NCI-H526 treated with DMSO at 0.1 percent for 48 hours (cell line): ENCODE data around the gene THRA.

Experiments used
- DNase-seq: peaks from one replicate; lab custom pipeline; 2025; lab: John Stamatoyannopoulos, UW

Gene THRA

DNA sequence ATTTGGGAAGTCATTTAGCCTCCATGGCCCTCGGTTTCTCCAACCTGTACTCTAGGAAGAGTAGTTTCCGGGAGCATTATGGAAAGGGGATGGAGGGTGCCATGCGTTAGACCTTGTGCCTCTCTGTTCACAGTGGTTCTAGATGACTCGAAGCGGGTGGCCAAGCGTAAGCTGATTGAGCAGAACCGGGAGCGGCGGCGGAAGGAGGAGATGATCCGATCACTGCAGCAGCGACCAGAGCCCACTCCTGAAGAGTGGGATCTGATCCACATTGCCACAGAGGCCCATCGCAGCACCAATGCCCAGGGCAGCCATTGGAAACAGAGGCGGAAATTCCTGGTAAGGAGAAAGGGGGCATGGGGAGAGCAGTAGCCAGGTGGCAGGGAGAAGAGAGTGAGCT is 21.7 kb downstream of the THRA start:
- DNase-seq, result no peak

DNA sequence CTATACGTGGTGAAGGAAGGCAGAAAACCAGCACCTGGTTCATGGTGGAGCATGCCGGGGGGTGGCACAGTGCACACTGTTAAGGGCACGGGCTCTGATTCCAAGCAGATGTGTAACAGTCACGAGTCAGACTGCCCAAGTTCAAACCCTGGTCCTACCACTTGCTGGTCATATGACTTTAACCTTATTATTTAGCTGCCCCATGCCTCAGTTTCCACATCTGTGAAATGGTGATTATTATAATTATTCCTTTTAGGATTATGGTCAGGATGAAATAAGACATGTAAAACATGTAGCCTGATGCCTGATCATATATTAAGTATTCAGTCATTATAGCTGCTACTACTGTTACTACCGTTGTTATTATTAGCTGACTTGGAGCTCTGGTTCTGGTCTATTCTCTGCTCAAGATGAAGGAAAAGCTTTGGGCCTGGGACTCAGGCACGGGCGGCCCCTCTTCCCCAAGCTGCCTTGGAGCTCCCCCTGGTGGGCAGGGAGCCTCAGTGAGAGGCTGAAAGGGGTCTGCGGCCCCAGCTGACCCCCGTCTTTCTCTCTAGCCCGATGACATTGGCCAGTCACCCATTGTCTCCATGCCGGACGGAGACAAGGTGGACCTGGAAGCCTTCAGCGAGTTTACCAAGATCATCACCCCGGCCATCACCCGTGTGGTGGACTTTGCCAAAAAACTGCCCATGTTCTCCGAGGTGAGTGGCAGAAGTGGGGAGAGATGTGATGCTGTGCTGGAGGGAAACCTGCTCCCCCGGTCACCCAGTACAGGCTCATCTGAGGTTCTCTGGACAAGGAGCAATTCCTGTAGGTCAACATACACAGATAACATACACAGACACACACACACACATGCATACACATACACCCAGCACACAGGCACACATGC is 23.6 kb downstream of the THRA start:
- no peak for DNase-seq

DNA sequence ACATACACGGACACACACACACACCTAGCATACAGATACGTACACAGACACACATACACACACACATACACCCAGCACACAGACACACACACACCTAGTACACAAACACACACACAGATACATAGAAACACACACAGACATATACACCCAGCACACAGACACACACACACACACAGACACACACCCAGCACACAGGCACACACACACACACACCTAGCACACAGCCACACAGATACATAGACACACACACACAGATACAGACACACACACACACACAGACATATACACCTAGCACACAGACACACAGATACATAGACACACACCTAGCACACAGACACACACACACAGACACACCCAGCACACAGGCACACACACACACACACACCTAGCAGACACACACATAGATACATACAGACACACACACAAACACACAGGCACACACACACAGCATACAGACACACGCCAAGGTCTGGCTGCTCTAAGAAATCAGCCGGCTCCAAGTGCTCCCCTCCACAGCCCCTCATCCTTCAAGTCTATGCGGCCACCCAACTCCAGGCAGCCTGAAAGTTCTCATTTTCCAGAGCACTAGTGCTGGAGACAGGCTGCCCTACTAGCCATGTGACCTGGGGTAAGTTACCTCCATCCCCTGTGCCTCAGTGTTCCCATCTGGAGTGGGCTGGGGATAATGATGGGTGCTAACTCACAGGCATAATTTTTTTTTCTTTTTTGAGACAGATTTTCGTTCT is 24.5 kb downstream of the THRA start:
- DNase-seq, result no peak

DNA sequence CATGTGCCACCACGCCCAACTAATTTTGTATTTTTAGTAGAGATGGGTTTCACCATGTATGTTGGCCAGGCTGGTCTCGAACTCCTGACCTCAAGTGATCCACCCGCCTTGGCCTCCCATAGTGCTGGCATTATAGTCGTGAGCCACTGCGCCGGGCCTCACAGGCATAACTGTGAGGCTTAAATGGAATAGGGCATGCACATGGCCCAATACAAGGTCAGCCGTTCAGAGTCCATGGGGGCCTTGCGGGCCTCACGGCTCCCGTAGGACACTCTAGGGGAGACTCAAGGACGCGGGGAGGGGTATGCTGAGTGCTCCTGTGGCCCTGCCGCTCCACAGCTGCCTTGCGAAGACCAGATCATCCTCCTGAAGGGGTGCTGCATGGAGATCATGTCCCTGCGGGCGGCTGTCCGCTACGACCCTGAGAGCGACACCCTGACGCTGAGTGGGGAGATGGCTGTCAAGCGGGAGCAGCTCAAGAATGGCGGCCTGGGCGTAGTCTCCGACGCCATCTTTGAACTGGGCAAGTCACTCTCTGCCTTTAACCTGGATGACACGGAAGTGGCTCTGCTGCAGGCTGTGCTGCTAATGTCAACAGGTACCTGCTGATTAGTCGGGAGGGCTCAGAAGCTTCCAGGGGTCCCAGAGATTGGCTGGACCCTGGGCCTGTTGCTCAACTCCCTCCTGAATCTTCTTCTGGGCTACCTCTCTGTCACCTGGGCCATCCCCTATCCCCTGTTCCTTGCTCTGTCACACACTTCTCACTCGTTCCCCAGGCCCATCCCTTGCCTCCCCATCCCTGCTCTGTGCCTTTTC is 25.3 kb downstream of the THRA start:
- DNase-seq, result no peak

DNA sequence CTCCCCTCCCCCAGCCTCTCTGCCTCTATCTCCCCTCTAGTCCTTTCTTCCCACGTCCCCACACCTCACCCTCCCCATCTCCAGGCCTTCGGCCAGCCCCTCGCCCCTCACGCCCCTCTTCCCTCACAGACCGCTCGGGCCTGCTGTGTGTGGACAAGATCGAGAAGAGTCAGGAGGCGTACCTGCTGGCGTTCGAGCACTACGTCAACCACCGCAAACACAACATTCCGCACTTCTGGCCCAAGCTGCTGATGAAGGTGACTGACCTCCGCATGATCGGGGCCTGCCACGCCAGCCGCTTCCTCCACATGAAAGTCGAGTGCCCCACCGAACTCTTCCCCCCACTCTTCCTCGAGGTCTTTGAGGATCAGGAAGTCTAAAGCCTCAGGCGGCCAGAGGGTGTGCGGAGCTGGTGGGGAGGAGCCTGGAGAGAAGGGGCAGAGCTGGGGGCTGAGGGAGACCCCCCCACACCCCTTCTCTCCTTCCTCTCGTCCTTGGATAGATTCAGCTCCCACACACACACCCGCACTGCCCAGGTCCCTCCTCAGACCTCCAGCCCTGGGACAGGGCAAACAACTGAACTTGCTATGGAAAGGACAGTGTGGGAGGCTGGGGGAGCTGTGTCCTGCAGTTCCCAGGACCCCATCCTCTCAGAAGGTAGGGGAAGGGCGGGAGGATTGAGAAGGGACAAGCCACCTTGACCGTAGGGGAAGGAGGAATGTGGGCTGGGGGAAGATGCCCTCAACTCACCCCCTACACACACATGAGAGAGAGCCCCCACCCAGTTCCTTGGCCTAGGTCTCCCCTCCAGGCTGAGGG is 26.5 kb downstream of the THRA start:
- DNase-seq, result no peak

DNA sequence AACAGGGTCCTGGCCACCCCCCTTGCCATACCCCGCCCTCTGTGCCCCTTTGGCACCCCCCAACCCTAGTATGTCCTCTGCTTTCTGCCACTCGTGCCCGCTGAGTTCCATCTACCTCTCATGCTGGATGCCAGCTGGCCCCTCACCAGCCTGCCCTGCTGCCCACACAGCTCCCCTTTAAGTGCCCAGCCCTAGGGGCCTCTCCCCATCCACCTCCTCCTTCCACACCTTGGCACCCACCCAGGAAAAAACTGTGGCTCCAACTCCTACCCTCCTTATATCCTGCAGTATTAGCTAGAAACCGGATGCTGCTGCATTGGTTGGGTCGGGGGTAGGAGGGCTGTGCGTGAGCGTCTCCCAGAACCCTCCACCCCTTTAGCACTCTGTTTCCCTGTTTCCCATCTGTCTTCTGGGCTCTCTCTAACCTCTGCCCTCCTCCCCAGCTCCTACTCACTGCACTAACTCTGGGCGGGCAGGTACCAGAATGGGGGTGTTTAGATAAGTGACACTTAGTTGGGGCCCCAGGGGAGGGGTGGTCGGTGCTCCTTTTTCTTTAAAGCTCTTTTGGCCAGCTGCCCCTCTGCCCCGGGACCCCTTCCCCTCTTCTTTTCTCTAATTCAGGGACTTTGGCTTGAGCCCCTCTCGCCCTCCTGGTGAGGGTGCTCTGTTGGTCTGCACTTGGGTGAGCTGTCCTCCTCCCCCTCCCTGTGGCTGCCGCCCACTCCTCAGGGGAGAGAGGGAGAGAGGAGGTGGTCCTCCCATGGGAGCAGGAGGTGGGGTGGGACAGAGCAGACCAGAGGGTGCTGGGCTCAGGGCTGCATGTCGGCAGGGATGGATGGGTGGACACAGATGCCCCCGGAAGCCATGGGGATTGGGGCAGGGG is 27.7 kb downstream of the THRA start:
- no peak for DNase-seq

DNA sequence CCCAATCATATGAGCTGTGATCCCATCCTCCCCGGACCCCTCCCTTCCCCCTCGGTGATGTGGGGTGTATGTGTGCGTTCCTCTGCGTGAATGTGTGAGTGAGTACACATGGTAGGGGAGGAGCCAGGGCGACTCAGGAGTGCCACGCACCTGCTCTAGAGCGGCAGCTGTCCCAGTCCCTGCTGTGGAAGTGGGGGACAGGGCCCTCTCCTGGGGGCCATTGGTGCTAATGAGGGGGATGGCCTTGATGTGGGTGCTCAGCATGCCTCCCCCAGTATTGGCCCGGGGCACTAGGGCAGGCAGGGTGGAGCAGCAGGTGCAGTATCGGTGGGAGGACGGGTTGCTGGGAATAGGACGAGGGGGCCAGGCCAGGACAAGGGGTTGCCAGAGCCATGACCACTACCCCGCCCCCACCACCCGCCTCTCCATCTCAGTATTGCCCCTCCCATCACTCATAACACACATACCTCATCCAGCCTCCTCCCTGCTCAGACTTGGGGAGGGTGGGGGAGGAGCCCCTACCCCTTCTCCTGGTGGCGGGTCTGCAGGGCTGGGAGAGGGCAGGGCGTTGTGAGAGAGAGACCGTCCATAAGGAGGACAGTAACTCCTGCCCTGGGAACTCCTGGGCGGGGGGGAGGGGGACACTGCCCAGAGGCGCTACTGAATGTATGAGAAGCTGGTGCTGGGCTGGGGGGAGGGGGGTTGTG is 29.1 kb downstream of the THRA start:
- DNase-seq, result no peak

DNA sequence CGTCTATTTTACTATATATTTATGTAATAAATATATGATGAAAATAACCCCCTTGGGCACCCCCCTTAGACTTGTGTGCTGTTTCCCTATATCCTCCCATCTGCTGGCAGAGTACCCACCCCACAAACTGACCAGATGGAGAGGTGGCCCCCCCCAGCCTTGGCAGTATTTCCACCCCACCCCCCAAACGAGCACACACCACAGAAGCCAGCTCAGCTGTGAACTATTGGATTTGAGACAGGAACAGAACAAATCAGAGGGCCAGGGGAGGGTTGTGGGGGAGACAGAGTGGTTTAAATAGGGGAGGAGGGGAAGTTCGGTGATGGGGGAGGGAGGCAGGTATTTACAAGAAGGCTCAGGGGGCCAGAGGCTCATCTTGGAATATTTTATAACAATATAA is 29.8 kb downstream of the THRA start:
- no peak for DNase-seq

DNA sequence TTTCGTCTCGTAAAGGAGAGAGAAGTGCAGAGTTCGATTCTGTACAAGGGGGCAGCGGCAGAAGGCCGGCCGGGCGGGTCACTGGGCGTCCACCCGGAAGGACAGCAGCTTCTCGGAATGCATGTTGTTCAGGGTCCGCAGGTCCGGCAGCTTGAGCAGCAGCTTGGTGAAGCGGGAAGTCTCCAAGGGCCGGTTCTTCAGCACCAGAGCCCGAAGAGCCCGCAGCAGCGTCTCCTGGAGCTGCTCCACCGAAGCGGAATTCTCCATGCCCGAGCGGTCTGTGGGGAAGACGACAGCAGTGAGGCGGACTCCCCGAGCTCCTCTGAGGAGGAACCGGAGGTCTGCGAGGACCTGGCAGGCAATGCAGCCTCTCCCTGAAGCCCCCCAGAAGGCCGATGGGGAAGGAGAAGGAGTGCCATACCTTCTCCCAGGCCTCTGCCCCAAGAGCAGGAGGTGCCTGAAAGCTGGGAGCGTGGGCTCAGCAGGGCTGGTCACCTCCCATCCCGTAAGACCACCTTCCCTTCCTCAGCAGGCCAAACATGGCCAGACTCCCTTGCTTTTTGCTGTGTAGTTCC is 30.3 kb downstream of the THRA start:
- DNase-seq, result no peak

DNA sequence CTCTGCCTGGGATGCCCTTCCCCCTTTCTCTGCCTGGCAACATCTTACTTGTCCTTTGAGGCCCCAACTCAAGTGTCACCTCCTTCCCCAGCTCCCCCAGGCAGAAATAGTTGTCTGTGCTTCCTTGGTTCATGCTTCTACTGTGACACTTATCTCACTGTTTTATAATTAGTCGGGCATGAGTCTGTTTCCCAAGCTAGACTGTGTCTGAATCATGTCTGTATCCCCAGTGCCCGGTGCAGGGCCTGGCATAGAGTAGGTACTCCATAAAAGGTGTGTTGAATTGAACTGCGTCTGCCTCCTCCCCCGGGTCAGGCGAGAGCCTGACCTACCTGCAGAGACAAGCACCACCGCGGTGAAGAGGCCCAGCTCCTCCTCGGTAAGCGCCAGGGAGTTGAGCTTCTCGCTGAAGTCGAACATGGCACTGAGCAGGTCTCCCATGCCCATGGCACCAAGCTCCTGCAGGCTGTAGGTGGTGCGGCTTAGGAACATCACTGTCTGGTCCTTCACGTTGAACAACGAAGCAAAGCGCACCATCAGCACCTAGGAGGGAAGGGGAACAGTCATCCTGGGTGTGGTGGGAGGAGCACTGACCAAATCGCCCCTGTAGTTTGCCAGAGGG is 30.9 kb downstream of the THRA start:
- DNase-seq, result no peak

DNA sequence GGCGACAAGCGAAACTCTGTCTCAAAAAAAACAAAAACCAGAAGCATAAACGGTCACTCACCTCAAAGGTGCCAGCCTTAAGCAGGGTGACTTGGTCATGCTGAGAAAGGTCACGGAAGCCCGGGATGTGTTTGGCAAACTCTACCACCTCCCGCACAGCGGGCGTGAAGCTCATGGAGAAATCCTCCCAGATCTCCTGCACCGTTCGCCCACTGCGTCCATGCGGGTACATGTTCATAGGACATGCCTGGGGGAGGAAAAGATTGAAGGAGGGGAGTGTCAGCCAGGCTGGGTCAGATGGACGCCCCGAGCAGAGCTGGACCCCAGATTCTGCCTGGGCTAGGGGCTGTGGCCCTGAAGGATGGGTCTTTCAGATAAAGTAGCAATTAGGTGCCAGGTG is 32.1 kb downstream of the THRA start:
- no peak for DNase-seq

DNA sequence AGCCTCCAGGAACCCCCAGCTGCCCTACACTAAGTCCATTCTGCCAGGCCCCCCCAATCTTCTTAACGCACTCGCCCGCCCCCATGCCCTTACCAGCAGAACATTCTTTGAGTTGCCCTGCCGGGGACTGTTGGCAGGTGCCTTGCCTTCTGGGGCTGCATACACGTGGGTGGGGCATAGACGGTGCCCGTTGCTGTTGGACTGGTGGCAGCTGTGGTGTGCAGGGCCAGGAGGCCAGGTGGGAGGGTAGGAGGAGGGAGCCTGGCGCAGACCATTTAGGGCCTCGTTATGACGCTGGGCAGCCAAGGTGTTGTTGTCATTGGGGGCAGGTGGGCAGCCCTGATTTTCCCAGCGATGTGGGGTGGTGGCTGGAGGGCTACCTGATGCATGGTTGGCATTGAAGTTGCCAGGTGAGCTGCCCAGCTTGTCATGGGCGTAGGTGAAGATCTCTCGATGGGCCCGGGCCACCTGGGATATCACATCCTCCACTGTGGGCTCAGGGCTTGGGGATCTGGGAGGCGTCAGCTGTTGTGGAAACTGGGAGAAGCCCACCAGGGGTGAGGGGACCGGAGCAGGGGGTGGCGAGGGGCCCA is 32.7 kb downstream of the THRA start:
- no peak for DNase-seq

DNA sequence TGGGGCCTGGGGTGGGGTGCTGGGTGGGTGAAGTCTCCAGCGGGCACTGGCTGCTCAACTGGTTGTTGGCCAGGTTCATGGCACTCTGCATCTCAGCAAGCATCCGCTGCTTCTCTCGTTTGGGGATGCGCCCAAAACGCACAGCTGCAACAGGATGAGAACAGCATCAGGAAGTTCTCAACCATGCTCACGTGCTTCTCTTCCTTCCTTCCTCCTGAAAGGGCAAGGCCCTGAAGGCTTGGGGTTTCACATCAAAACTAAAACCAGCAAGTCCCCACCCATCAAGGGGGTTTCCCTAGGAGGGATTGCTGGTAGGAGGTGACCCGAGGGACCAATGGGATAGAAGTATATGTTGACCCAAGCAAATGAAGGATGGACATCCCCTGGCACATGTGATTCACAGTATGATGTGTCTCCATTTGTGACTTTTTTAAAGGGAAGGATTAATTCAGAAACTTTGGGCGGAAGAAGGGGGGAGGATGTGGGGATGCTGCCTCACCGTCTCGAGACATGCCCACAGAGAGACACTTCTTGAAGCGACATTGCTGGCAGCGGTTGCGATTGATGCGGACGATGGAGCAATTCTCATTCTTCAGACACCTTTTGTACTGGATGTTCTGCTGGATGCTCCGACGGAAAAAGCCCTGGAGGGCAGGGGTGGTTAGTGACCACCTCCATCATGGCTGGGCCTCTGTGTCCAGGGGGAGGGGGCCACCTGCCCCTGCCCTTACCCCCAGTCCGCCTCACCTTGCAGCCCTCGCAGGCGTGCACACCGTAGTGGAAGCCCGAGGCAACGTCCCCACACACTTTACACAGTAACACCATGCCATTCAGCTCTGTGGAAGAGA is 33.4 kb downstream of the THRA start:
- no peak for DNase-seq

DNA sequence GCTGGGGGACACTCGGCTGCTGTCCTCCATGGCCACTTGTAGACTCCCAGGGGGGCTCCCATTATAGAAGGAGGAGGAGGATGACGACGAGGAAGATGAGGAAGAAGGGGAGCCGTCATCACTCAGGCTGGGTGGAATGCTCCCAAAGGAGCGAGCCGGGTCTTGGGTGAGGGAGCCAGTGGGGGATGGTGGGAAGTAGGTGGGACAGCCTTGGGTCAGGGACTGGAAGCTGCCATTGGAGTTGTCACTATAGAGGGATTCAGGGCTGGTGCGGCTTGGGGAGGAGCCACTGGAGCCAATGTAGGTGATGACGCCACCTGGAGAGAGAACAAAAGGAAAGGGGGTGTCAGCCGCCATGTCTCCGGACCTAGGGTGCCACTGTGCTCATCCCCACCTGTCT is 34.3 kb downstream of the THRA start:
- no peak for DNase-seq

DNA sequence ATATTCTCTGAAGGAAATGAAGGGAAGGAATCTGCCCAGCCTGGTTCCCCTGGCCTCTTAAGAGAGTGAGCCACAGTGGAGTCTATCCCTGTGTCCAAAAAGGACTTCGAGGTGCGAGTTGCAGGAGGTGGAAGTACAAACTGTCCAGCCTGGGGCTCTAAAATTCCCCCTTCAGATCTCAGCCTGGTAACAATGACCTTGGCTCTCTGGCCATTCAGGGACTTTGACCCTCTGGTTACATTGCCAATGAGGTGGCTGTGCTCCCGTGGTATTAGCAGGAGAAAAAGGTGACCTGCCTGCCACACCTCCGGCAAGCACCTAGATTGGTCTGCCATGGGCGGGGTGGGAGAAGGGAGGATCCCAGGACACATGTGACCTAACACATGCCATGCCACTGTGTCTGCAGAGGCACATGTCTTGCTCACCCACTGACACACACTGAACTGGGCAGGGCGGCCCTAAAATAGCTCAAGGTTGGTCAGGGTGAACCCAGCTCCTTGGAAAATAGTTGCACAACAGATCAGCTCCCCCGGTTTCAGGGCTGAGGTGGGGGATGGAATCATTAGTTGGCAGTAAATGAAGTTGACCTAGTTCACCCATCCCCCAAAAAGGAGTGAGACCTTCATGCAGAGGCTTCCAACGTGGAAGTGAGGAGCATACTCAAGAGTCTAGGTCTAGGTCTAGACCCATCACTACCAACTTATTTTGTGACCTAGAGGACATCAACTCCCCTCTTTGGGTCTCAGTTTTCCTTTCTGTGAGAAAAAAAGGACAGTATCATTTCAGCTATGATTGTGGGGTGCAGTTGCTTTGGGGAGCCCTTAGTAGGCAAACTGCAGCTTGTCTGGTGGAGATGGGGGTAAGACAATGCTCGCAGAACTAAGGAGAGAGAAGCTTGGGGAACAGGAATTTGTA is 35.4 kb downstream of the THRA start:
- no peak for DNase-seq

DNA sequence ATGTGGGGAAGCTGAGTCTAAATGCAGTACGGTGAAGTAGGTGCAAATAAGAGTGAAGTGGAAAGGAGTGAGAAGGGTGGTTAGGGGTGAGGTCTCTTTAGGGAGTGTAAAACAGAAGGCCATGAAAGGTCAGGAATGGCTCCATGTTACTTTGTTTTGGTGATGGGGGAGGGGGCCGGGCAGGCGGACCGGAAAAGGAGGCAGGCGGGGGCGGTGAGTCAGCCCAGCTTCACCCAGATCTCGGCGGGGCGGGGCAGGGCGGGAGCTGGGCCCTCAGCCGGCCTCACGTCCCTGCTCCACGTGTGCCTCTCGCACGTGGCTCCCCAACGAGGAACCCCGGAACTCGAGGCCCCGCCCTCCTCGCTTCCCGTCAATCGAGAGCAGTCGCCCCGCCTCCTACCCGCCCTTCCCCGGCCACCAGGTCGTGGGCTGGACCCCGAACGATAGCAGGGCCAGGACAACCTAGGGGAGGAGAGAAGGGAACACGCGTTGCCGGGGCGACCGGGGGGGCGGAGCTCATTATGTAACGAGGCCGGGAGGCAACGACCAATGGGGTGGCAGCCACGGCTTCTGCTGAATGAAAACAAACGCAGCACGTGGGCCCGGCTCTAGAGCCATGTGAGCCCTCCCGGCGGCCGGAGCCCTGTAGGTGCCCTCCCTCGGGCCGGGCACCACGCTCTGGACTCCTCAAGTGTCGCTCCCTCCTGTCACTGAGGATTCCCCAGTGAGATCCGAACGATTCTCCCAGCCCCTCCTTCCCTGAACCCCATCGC is 36.3 kb downstream of the THRA start:
- DNase-seq, result peak; percentile 80
